ENCODE measurements around the gene ENDOU. TPM values are rescaled to one million over a fixed set of nuclear protein-coding genes. Genes with fewer than 3 reads are reported as not detected.

ENDOU gene
- total and polyA plus RNA-seq, 9 donors: 0.69 to 3.6 (median 1.4) TPM

GRCh38 chr12:47747596-47748506, 22.6 kb upstream of the ENDOU start:
- Histone ChIP-seq H3K4me3 (no peak overlapping the region), H3K4me1 (ENCODE audit: insufficient read depth) (peaks cover 5% of the 10 kb centered on the region), H3K36me3 (no peaks in the 10 kb centered on the region), H3K9me3 (no peaks in the 10 kb centered on the region), H3K27ac (no peak overlapping the region), H3K27me3 (no peaks in the 10 kb centered on the region)
- TF ChIP-seq POLR2A (IDR thresholded peaks at IDR 0.05) (no peak), CTCF (IDR thresholded peaks at IDR 0.05) (no peak), EP300 (IDR thresholded peaks at IDR 0.05) (no peak)
- intact Hi-C loops (cut with DNase I): no loop called here
- WGBS, 3 donors: 89 to 92% (median 90%) methylated on average over 14 of the region's 14 CpGs
- DNase-seq: no peak

GRCh38 chr12:47747126-47747525, 21.8 kb upstream of the ENDOU start:
- no peak for DNase-seq
- intact Hi-C loops (cut with DNase I): no loop called here
- Histone ChIP-seq H3K4me1 (ENCODE audit: insufficient read depth) (peaks cover 5% of the 10 kb centered on the region), H3K9me3 (no peaks in the 10 kb centered on the region), H3K27me3 (no peaks in the 10 kb centered on the region), H3K36me3 (no peaks in the 10 kb centered on the region), H3K27ac (no peak overlapping the region), H3K4me3 (no peak overlapping the region)
- TF ChIP-seq EP300 (IDR thresholded peaks at IDR 0.05): no peak
- no peak for TF ChIP-seq POLR2A (IDR thresholded peaks at IDR 0.05)
- no peak for TF ChIP-seq CTCF (IDR thresholded peaks at IDR 0.05)
- 80 to 86% (median 83%) methylated on average over 4 of the region's 4 CpGs for WGBS, 3 donors

GRCh38 chr12:47746523-47746922, 21.2 kb upstream of the ENDOU start:
- 84 to 88% (median 85%) methylated on average over 7 of the region's 7 CpGs for WGBS, 3 donors
- Histone ChIP-seq H3K4me3 (no peak overlapping the region), H3K27me3 (no peaks in the 10 kb centered on the region), H3K4me1 (ENCODE audit: insufficient read depth) (peaks cover 5% of the 10 kb centered on the region), H3K27ac (peak overlapping the region in 1 of 2 donors; percentile 23), H3K9me3 (no peaks in the 10 kb centered on the region), H3K36me3 (no peaks in the 10 kb centered on the region)
- DNase-seq: no peak
- no peak for TF ChIP-seq EP300 (IDR thresholded peaks at IDR 0.05)
- no peak for TF ChIP-seq CTCF (IDR thresholded peaks at IDR 0.05)
- no peak for TF ChIP-seq POLR2A (IDR thresholded peaks at IDR 0.05)
- intact Hi-C loops (cut with DNase I): no loop called here

GRCh38 chr12:47746073-47746472, 20.8 kb upstream of the ENDOU start:
- Histone ChIP-seq H3K4me3 (no peak overlapping the region), H3K9me3 (no peaks in the 10 kb centered on the region), H3K27ac (peak overlapping the region; percentile 17 to 23), H3K27me3 (no peaks in the 10 kb centered on the region), H3K4me1 (ENCODE audit: insufficient read depth) (peaks cover 5% of the 10 kb centered on the region), H3K36me3 (no peaks in the 10 kb centered on the region)
- DNase-seq: no peak
- 80 to 85% (median 84%) methylated on average over 5 of the region's 5 CpGs for WGBS, 3 donors
- TF ChIP-seq CTCF (IDR thresholded peaks at IDR 0.05) (no peak), POLR2A (IDR thresholded peaks at IDR 0.05) (no peak), EP300 (IDR thresholded peaks at IDR 0.05) (no peak)
- intact Hi-C loops (cut with DNase I): no loop called here

Data from ovary (tissue), 9 donors.